Activated naive CD4-positive, alpha-beta T cell treated with anti-CD3 and anti-CD28 coated beads, Interleukin-2, amount 50 U/mL, for 24 hours (primary cell): Measurements from ENCODE around the gene EFCAB8.
"Not testable (repeated sequence)": the region's sequence is repeated elsewhere in the genome, so short reads cannot be mapped to it uniquely, and the experiment has no call there.

ENCODE experiments used
- H3K27ac Mint-ChIP-seq: one replicate; pipeline ENCODE4 v1.8.0; 2021; ENCODE audit warnings: mild to moderate bottlenecking, mixed read lengths
- H3K27me3 Mint-ChIP-seq: one replicate; pipeline ENCODE4 v1.8.0; 2021; ENCODE audit warnings: mixed read lengths
- H3K36me3 Mint-ChIP-seq: one replicate; pipeline ENCODE4 v1.8.0; 2021; ENCODE audit warnings: mixed read lengths
- H3K4me1 Mint-ChIP-seq: one replicate; pipeline ENCODE4 v1.8.0; 2021; ENCODE audit warnings: mixed read lengths
- H3K4me3 Mint-ChIP-seq: one replicate; pipeline ENCODE4 v1.8.0; 2021; ENCODE audit warnings: mild to moderate bottlenecking, mixed read lengths
- H3K9me3 Mint-ChIP-seq: one replicate; pipeline ENCODE4 v1.8.0; 2021; ENCODE audit warnings: mixed read lengths

Gene EFCAB8

DNA sequence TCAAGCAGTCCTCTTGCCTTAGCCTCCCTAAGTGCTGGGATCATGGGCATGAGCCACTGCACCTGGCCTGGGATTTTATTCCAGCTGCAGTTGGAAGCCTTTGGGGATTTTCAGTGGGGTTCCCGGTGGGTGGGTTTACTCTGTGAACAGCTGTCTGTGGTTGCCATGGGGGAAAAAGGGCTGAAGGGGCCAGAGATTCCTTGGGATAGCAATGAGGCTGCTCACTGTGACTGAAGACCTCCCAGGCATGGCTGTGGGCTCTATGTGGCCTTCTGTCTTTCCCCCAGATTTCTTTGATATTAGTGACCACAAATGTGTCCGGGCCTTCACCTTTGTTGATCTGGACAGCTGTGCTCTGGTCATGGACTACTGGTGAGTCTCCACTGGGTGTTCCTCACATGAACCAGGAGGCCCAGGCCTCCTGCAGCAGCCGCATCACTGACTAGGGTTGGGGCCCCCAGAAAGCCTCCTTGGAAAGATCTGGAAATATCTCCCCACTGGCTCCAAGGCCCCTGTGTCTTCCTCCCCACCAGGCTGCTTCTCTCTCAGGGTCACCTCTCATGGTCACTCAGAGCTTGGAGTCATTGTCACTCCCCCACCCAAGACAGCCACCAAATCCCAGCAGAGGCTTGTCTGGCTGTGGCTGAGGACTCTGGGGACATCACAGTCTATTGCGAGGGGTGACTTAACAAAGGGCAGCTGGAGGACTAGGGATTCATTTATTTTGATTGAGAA is 33.4 kb downstream of the EFCAB8 start:
- Mint-ChIP-seq H3K27me3 (no peaks in the 10 kb centered on the region), H3K27ac (no peak overlapping the region), H3K4me1 (no peaks in the 10 kb centered on the region), H3K4me3 (no peak overlapping the region), H3K36me3 (peaks cover 1% of the 10 kb centered on the region), H3K9me3 (no peaks in the 10 kb centered on the region)

DNA sequence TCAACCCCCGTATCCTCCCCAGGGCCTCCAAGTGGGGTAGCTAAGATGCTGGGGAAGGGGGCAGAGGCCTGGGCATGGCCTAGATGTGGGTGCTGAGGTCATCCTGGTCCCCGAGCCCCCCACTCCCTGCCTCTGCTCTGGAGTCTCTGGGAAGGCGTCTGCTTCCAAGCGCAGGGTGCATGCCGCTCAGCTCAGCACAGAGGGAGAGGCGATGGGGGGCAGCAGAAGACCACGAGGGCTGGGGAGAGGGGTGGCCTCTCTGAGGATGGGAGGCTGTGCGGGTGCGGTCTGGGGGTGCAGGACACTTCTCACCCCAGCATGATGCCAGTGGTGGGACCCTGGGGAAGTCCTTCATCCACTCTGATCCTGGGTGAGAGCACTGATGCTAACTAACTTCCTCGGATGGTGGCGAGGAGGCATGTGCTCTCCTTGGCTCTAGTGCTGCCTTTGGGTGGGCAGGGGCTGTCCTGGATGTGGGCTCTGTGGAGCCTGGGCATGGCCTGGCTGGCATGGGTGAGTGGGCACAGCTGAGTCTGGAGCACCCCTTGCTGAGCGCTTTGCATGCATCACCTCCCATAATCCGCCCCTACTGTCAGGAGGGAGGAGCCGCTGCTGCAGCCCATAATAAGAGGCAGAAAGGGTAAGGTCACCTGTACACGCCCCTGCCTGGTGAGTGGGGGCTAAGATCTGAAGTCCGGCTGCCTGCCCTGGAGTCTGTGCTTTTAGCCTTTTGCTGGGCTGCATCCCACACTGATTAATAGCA is 34.7 kb downstream of the EFCAB8 start:
- H3K27me3 Mint-ChIP-seq: no peaks in the 10 kb centered on the region
- H3K9me3 Mint-ChIP-seq: no peaks in the 10 kb centered on the region
- no peaks in the 10 kb centered on the region for H3K4me1 Mint-ChIP-seq
- H3K36me3 Mint-ChIP-seq: peaks cover 1% of the 10 kb centered on the region
- no peak overlapping the region for H3K4me3 Mint-ChIP-seq
- H3K27ac Mint-ChIP-seq: no peak overlapping the region

DNA sequence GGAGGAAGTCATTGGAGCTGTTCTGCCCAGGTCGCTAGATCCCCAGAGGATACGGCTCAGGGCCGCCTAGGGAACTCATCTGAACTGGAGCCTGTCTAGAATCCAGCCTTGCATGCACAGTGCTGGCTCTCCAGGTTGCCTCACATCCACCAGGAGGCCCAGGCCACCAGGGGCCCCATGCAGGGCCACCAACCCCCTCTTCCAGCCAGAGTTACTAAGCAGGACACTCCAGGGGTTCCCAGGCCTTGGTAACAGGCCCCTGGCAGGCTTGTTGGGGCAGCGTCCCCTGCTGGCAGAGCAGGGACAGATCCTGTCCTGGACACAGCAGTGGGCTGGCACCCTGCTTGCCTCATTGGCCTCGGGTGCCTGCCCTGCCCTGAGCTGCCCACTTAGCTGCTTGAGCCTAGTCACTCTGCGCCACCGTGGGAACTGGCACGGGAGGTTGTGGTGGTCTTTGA is 35.3 kb downstream of the EFCAB8 start:
- H3K27ac Mint-ChIP-seq: no peak overlapping the region
- H3K4me1 Mint-ChIP-seq: no peaks in the 10 kb centered on the region
- H3K36me3 Mint-ChIP-seq: peaks cover 1% of the 10 kb centered on the region
- H3K4me3 Mint-ChIP-seq: no peak overlapping the region
- H3K9me3 Mint-ChIP-seq: no peaks in the 10 kb centered on the region
- H3K27me3 Mint-ChIP-seq: no peaks in the 10 kb centered on the region

DNA sequence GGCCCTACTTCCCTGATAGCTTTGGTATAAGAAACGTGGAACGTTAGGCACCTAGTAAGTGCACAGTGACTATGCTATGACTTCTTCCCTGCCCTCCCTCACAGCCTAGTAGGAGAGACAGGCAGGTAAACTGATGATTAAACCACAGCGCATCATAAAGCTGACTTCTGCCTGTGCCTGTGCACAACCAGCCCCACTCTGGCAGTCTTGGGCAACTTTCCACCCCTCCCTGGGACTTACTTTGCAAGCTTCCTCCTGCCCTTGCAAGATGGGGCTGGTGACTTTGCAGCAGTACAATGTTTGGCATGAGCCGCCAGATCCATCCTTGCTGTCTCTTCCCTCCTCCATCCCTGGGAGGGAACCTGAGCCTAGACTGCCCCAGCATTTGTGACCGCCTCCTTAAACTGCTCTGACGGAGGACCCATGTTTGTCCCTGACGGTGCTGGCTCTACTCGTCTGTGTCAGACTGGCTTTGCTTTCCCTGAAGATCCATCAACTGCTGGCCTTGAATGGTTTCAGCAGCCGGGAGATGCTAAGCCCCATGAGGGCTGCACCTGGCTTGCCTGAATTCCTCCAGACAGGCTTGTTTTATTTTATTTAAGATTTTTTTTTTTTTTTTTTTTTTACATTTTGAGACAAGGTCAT is 36.1 kb downstream of the EFCAB8 start:
- Mint-ChIP-seq H3K4me1 (no peaks in the 10 kb centered on the region), H3K4me3 (no peak overlapping the region), H3K9me3 (no peaks in the 10 kb centered on the region), H3K36me3 (peaks cover 1% of the 10 kb centered on the region), H3K27me3 (no peaks in the 10 kb centered on the region), H3K27ac (no peak overlapping the region)

DNA sequence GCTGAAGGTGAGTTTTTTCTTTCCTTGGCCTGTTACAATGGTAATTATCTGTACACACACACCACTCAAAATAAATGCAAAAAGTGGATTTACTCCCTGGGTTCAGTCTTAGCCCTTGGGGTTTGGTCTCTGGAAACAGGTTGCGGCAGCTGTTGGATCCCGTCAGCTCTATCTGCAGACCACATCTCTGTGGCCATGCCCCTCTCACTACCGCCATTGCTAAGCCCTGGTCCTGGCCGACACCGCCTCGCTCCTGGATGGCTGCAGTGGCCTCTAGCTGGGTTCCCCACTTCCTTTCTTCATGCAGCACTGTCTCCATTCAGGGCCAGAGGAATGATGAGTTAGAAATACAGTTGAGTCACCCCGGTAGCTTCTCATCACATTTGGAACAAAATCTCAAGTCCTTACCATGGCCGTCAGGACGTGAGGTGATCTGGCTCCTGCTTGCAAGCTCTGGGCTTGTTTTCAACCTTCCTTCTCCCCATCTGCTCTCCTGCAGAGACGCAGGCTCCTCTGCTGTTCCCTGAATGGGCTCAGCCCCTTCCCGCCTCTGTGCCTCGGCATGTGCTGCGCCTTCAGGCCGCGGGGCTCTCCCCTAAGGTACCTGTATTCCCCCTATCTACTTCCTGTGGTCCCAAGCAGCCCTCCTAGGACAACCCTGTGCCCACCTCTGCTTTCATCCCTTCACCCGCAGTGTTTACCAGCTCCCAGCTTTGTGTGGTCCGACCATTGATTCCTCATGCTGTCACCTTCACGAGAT is 38.0 kb downstream of the EFCAB8 start:
- Mint-ChIP-seq H3K4me3 (no peak overlapping the region), H3K4me1 (no peaks in the 10 kb centered on the region), H3K27ac (no peak overlapping the region), H3K27me3 (no peaks in the 10 kb centered on the region), H3K9me3 (no peaks in the 10 kb centered on the region), H3K36me3 (peaks cover 1% of the 10 kb centered on the region)

DNA sequence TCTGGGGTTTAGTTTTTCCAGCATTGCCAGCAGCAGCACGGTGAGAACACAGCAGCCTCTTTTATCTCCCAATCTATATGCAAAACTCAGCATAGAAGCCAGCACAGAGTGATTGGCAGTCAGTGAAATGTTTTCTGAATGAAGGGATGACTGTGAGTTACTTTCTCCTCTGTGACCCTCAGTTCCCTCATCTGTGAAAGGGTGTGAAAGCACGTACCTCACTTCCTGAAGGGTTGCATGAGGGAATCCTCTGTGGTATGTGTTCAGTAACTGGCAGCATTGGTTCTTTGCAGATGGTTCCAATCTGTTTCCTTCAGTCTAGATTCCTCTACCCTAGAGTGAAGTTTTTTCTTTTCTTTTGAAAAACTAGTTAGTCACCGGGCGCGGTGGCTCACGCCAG is 40.0 kb downstream of the EFCAB8 start:
- Mint-ChIP-seq H3K4me1 (peaks cover 13% of the 10 kb centered on the region), H3K36me3 (no peaks in the 10 kb centered on the region), H3K4me3 (no peak overlapping the region), H3K27ac (no peak overlapping the region), H3K27me3 (no peaks in the 10 kb centered on the region), H3K9me3 (no peaks in the 10 kb centered on the region)

DNA sequence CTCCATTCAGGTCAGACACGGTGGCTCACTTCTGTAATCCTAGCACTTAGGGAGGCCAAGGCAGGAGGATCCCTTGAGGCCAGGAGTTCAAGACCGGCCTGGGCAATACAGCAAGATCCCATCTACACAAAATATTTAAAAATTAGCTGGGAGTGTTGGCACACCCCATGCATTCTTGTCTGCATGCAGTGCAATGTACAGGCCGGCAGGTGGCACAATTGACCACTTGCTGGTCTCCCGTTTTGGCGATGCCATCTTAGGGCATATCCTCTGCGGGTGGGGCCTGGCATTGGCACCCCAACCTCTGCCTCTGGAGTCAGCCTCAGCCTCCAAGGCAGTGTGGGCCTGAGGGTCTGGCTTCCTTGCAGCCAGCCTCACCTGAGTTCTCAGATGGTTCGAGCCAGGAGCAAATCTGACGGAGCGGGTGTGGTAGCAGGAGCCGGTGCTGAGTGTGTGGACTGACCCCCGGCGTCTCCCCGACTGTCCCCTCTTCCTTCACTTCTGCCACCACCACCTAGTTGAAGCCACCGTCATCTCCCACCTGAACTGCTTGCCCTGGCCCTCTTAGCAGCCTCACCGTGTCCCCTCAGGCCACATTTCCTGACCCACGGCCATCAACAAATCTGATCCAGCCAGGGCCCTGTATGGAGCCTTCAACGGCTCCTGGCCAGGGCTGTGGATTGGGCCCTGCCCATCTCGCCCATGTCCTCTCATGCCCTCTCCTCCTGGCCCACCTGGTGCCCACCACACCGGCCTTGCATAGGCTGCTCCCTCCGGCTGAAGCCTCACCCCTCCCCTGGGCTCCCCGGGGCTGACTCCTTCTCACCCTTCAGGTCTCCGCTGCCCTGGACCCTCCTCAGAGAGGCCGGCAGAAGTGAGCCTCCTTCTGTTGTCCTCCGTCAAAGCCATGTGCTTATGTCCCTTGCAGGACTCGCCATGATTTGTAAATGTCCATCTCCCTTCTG is 44.0 kb downstream of the EFCAB8 start:
- H3K36me3 Mint-ChIP-seq: no peaks in the 10 kb centered on the region
- H3K27me3 Mint-ChIP-seq: no peaks in the 10 kb centered on the region
- H3K9me3 Mint-ChIP-seq: no peaks in the 10 kb centered on the region
- peaks cover 30% of the 10 kb centered on the region for H3K4me1 Mint-ChIP-seq
- no peak overlapping the region for H3K4me3 Mint-ChIP-seq
- no peak overlapping the region for H3K27ac Mint-ChIP-seq

DNA sequence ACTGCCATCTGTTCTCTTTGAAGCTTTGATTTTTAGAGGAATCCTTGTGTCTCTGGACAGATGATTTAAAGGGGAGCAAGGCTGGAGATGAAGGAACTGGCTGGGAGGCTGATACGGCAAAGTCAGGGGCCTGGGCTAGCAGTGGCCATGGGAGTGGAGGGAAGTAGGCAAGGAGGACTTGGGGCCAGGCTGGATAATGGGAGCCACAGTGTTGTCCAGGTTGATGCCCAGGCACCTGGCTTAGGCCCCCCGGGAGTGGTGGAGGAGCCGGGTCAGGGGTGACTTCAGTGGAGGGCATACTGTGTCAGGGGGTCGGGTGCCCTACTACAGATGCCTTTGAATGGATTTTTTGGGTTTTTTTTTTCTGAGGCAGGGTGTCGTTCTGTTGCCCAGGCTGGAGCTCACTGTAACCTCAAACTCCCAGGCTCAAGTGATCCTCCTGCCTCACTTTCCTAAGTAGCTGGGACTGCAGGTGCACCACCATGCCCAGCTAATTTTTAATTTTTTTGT is 45.0 kb downstream of the EFCAB8 start:
- Mint-ChIP-seq H3K9me3 (no peaks in the 10 kb centered on the region), H3K4me1 (peaks cover 34% of the 10 kb centered on the region), H3K4me3 (no peak overlapping the region), H3K27ac (no peak overlapping the region), H3K27me3 (no peaks in the 10 kb centered on the region), H3K36me3 (no peaks in the 10 kb centered on the region)

DNA sequence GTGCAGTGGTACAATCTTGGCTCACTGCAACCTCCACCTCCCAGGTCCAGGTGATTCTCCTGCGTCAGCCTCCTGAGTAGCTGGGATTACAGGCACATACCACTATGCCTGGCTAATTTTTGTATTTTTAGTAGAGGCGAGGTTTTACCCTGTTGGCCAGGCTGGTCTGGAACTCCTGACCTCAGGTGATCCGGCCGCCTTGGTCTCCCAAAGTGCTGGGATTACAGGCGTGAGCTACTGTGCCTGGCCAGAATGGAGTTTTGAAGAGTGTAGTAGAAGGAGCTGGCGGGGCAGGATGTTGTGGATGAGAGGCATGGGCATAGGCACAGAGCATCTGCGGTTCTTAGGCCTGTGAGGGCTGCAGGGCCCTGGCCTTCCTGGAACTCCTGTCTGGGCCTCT is 46.0 kb downstream of the EFCAB8 start:
- not testable (repeated sequence) for H3K27me3 Mint-ChIP-seq, H3K9me3 Mint-ChIP-seq, H3K36me3 Mint-ChIP-seq, H3K27ac Mint-ChIP-seq, H3K4me3 Mint-ChIP-seq
- peaks cover 40% of the 10 kb centered on the region for H3K4me1 Mint-ChIP-seq

DNA sequence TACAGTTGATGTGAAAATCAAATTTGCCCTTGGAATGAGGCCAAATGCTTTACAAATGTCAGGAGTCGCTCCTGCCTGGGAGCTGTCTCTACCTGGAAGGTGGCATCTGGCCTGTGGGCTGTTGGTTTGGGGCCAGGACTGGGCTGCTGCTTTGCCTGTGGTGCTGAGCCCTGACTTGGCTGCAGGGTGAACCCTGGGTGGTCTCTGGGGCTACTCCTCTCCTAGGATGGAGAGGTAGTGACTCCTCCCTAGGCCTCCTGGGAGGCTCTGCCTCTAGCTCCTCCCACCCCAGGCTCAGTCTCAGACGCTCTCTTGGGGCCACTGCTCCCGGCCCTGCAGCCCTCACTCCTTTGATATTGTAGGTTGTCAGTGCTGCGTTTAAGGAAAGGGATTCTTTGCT is 47.5 kb downstream of the EFCAB8 start:
- Mint-ChIP-seq H3K4me3 (no peak overlapping the region), H3K36me3 (no peaks in the 10 kb centered on the region), H3K27ac (no peak overlapping the region), H3K9me3 (no peaks in the 10 kb centered on the region), H3K27me3 (no peaks in the 10 kb centered on the region), H3K4me1 (peaks cover 40% of the 10 kb centered on the region)

DNA sequence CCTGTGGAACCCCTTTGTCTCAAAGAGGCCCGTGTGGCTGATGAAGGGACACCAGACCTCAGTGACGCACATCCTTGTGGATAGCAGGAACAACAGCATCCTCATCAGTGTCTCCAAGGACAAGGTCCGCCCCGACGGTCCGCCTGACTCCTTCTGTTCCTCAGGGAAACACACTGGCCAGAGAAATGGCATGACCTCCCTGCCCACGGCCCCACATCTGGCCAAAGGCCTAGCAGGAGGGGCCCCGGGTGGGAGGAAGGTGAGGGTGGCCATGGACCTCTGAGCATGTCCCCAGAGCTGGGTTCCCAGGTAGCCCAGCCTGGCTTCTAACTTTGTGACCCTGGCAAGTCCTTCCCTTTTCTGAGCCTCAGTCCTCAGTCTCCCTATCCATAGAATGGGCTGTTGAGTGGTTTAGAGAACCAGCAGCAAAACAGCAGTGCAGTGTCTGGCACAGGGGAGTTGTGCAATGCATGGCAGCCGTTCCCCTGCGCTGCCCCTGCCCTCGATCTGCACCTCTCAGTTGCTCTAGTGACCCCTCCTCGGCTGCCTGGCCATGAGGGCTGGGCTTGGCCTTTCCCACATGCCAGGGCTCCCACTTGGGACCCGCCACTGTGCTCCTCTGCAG is 48.3 kb downstream of the EFCAB8 start:
- Mint-ChIP-seq H3K27me3 (no peaks in the 10 kb centered on the region), H3K4me3 (no peak overlapping the region), H3K36me3 (no peaks in the 10 kb centered on the region), H3K4me1 (peaks cover 40% of the 10 kb centered on the region), H3K9me3 (no peaks in the 10 kb centered on the region), H3K27ac (peak overlapping the region; percentile 12)

DNA sequence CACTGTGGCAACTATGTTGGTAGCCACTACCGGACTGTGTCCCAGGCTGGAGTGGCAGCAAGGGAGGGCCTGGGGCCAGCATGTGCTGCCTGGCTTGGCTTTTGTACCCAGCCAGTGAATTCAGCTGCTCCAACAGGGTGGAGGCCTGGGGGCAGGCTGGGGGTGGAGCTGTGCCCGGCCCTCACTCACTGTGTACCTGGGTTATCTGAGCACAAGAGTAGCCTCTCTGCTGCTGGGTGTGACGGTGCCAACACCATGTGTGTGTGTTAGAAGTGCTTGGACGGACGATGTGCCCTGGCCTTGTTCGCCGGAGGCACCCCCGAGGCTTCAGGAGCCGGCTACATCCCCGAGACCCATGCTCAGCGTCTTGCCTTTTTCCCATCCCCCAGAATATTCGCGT is 49.2 kb downstream of the EFCAB8 start:
- Mint-ChIP-seq H3K27ac (no peak overlapping the region), H3K27me3 (no peaks in the 10 kb centered on the region), H3K4me1 (peaks cover 35% of the 10 kb centered on the region), H3K9me3 (no peaks in the 10 kb centered on the region), H3K4me3 (no peak overlapping the region), H3K36me3 (no peaks in the 10 kb centered on the region)

DNA sequence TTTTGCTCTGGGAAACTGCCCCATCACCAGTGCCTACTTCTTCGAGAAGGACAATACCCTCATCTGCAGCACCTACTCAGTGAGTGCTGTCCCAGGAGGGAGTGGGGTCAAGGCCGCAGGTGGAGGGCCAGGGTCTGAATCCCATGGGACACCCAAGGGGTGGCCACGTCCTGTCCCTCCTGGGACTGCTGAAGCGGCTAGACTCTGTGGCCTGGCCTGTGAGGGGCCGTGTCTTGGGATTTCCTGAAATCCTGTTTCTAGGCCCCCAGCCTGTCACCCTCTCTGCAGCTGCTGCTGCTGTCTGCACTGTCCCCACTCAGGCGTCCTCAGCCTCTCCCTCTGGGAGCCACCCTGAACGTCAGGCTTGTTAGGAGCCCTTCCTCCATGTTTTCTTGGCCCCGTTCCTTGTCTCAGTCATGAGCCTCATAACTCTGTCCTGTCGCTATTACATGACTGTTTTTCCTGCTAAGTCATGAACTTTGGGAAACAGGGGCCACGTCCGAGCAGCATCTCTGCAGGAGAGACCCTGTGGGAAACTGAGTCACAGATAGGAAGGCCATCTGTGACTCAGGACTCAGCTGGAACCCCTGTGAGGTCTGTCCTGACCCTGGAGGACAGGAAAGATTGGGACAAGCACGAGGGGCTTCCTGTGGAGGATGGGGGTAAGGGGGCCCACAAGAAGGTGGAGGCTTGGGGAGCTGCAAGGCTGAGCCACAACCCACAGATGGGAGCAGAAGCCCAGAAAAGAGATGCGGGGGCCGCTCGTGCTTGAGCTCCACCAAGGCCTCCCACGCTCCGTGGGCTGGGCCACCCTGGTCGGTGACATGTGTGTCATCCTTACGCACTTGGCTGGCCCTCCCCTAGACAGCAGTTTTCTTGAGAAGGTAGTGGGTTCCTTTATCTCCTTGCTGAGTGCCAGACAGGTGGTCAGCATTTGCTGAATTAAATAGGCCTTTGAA is 49.9 kb downstream of the EFCAB8 start:
- Mint-ChIP-seq H3K36me3 (no peaks in the 10 kb centered on the region), H3K27ac (no peak overlapping the region), H3K4me1 (peaks cover 28% of the 10 kb centered on the region), H3K9me3 (no peaks in the 10 kb centered on the region), H3K4me3 (no peak overlapping the region), H3K27me3 (no peaks in the 10 kb centered on the region)
